Dedifferentiated amniotic fluid mesenchymal stem cell (primary cell): Measurements from ENCODE around the gene UBXN10.

Experiments
- DNase-seq: peaks from one replicate; pipeline ENCODE4 v3.0.0-alpha.2; 2016; ENCODE audit errors: extremely low spot score

UBXN10 gene

DNA sequence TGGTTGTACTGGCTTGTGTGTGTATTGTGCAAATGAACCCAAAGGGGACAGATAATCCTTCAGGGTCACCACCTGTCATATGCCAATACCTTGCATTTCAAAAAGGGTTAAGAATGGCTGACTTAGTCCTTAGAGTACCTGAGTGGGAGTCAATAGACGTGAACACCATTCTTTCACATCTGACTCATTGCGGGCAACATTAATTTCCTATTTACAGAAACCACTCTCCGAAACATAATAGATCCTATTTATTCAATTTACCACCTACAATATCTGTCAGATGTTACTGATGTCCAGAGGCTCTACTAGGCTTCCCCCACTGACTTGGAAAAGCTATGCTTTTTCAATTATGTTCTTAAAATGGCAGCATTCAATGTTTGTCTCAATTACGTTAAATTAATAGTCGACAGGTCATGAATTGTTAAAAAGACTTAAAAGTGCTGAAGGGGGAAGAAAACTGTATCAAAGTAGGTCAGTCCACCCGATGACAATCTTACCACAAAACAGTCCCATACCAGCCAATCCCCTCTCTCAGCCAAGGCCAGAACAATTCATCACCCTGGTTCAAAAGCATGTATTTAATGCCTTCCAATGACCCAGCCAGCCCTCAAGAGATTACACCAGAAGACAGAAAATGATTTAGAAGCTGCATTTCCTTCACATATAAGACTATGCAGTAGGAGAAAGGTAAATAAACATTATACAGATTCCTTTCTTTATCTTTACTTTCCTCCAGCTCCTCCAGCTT is 49.1 kb downstream of the UBXN10 start:
- no peak for DNase-seq

GRCh38 chr1:20237646-20238045 is 51.8 kb downstream of the UBXN10 start:
- DNase-seq = no peak

- DNase-seq = no peak
Measured at GRCh38 chr1:20240012-20240411, 54.1 kb downstream of the UBXN10 start.

DNA sequence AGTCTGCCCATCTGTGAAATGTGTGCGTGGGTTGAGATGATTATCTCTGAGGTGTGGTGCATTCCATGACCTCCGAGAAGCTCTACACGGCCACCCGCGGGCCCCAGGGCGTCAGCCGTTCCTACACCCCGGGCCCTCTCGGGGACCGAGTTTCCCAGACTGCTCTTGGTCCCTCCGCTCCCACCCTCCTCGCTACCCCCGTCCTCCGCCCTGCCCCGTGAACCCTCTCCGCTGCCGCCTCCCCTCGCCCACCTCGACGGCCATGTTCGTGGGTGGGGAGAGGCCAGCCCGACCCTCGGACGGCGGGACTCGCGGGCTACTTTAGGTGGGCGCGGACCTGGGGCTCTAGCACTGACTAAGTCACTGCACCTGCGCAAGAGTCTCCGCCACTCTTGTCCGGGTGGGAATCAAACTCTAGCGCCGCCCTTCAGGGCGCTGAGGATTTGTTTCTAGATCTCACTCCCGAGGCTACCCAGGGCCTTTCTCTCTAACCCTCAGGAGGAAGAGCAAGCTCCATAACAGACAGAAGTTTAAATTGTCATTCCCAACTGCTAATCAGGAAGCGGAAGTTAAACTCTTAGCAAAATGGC is 57.1 kb downstream of the UBXN10 start:
- DNase-seq = no peak
